Common myeloid progenitor, CD34-positive (primary cell): ENCODE results near the gene PGLYRP1.
A peak's percentile ranks its signal among the peaks of the same experiment; 100 is the strongest.

Experiments used
- CTCF ChIA-PET: fragments of 350-600 bp; sonication (Branson Sonifier 250); formaldehyde crosslinking; loops from one replicate; lab custom pipeline; 2021; ENCODE audit warnings: antibody characterized with exemption; lab: Charles Lee
- POLR2A ChIA-PET: fragments of 350-600 bp; sonication (Branson Sonifier 250); formaldehyde crosslinking; loops from one replicate; lab custom pipeline; 2021; ENCODE audit warnings: antibody characterized with exemption; lab: Charles Lee
- DNase-seq, 3 donors: peaks; one replicate each; pipeline versions ENCODE4 v3.0.0 to v3.0.0-alpha.2; 2013
- H3K27ac ChIP-seq, 2 experiments: 1 replicate in 1 of 2; 2 replicates in 1 of 2; pipeline ENCODE4 v1.7.0; 2013; ENCODE audit warnings: inconsistent platforms in 2 of 2, low read length in 2 of 2, mild to moderate bottlenecking in 2 of 2, low read depth in 1 of 2, moderate library complexity in 1 of 2; ENCODE audit not compliant: severe bottlenecking in 2 of 2, insufficient read depth in 1 of 2, poor library complexity in 1 of 2
- H3K27me3 ChIP-seq, 5 experiments: replicated peaks in 2 of 5; 1 replicate in 3 of 5; 2 replicates in 2 of 5; pipeline versions ENCODE4 v1.6.1 to v1.7.0; 2013; ENCODE audit warnings: low read length in 4 of 5, mild to moderate bottlenecking in 2 of 5, moderate library complexity in 2 of 5, inconsistent platforms in 1 of 5; ENCODE audit not compliant: insufficient read depth in 5 of 5, control insufficient read depth in 4 of 5
- H3K36me3 ChIP-seq, 4 experiments: 1 replicate in 2 of 4; 2 replicates in 2 of 4; pipeline versions ENCODE4 v1.6.1 to v1.7.0; 2013; ENCODE audit warnings: low read length in 3 of 4, control low read depth in 1 of 4, mild to moderate bottlenecking in 1 of 4; ENCODE audit not compliant: control insufficient read depth in 4 of 4, insufficient read depth in 4 of 4
- H3K4me1 ChIP-seq, 4 experiments: 1 replicate in 3 of 4; 2 replicates in 1 of 4; pipeline versions ENCODE4 v1.6.1 to v1.7.1; 2013; ENCODE audit warnings: low read length in 3 of 4, mild to moderate bottlenecking in 3 of 4, control low read depth in 1 of 4, inconsistent platforms in 1 of 4, moderate library complexity in 1 of 4; ENCODE audit not compliant: control insufficient read depth in 4 of 4, insufficient read depth in 4 of 4; ENCODE audit errors: control extremely low read depth in 1 of 4
- H3K4me3 ChIP-seq, 7 experiments: 1 replicate in 4 of 7; 2 replicates in 3 of 7; pipeline versions ENCODE4 v1.5.1 to v1.7.0; 2013; ENCODE audit warnings: mild to moderate bottlenecking in 7 of 7, low read length in 6 of 7, moderate library complexity in 6 of 7, inconsistent platforms in 2 of 7, low read depth in 2 of 7, control low read depth in 1 of 7; ENCODE audit not compliant: insufficient read depth in 4 of 7, control insufficient read depth in 1 of 7; ENCODE audit errors: extremely low read depth in 1 of 7
- H3K9me3 ChIP-seq, 5 experiments: 1 replicate in 4 of 5; 2 replicates in 1 of 5; pipeline versions ENCODE4 v1.6.1 to v1.7.1; 2013; ENCODE audit warnings: low read length in 4 of 5, mild to moderate bottlenecking in 2 of 5, inconsistent platforms in 1 of 5, low read depth in 1 of 5, moderate library complexity in 1 of 5; ENCODE audit not compliant: control insufficient read depth in 4 of 5, insufficient read depth in 2 of 5; ENCODE audit errors: control extremely low read depth in 1 of 5
- WGBS: methylation state at CpG from one replicate; pipeline ENCODE4 v1.1.5; 2013; ENCODE audit not compliant: insufficient coverage; 5-methylcytosine and 5-hydroxymethylcytosine counted together

PGLYRP1 gene

DNA sequence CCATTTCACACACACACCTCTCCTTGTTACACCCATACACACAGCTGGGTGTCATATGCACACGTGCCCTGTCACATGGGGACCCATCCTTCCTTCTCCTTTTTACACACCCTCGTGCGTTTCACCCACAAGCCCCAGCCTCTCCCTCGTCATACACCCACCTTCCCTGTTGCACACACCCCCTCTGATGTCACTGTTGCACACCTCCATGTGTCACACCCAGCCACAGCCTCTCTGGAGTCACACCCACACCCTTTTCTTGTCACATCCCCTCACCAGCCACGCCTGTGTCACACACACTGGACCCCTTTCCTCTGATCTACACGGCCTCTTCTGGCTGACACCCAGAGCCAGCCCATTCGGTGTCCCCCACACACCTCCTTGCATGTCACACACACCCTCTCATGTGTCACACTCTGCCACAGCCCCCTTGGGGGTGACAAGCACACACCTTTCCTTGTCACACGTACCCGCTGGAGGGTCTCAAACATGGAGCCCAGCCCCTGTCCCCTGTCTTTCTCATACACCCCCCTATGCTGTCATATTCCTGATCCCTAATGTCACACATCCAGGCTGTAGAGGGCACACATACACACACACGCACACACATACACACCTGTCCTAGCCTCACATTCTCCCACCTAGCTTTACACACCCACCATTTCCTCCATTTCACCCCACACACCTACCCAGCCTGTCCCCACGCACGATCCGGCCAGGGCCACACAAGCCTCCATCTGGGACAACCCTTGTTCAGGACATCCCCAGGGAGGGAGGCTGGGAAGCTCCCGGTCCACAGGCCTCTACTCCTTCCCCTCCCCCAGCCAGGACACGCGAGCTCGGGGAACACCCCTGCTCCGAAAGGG lies 50.5 kb downstream of the PGLYRP1 start:
- whole genome bisulfite sequencing: 16% methylated on average over 9 of the region's 18 CpGs
- Histone ChIP-seq H3K9me3 (peaks cover 0 to 3% (median 2%) of the 10 kb centered on the region in 5 experiments), H3K4me1 (peaks cover 0 to 12% (median 8%) of the 10 kb centered on the region in 4 experiments), H3K27me3 (peaks cover 12 to 88% (median 38%) of the 10 kb centered on the region in 5 experiments), H3K27ac (no peak overlapping the region), H3K4me3 (no peak overlapping the region), H3K36me3 (no peaks in the 10 kb centered on the region)
- ChIA-PET POLR2A (interaction anchor here (1.2 kb wide), 1 partner anchor 9 kb away, joined by 3 read pairs; no protein-coding TSS in a partner anchor), CTCF (interaction anchor here (0.6 kb wide), 1 partner anchor 202 kb away, joined by 4 read pairs; no protein-coding TSS in a partner anchor)
- peak in 2 of 3 donors; percentile 71 to 80 for DNase-seq

DNA sequence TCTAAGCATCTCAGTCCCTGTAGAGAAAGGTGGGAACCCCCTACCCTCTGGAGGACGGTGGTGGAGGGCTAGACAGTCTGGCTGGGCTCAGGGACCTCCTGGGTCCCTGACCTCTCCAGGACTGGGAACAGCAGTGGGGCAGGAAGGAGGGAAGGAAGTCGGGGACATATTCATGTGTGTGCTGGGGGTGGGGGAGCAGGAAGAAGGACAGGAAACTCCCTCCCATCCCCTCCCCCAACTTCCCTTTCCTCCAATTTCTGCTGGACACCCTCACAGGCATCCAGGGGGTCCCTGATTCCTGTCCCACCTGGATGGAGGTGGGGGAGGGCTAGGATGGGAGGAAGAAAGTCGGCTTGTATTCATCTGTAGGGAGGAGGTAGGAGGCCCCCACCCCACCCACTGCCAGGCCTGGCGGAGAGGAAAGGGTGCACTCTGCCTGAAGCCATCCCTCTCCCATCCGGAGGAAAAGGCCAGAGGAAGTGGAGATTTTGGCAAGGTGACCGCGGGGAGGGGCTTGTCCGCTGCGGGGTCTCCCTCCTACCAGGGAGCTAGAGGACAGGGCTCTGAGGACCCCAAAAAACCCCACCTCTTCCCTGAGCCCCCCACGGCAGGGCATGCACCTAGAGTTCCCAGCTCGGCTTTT lies 51.5 kb downstream of the PGLYRP1 start:
- POLR2A ChIA-PET: interaction anchor here (0.6 to 1.2 kb wide), 2 partner anchors 8 to 23 kb away, joined by 3 read pairs; no protein-coding TSS in a partner anchor
- CTCF ChIA-PET: no interaction called here
- Histone ChIP-seq H3K27ac (no peak overlapping the region), H3K36me3 (no peaks in the 10 kb centered on the region), H3K9me3 (peaks cover 0 to 3% (median 2%) of the 10 kb centered on the region in 5 experiments), H3K27me3 (peaks cover 12 to 86% (median 41%) of the 10 kb centered on the region in 5 experiments), H3K4me3 (no peak overlapping the region), H3K4me1 (peaks cover 0 to 12% (median 8%) of the 10 kb centered on the region in 4 experiments)
- DNase-seq: no peak
- WGBS: 6% methylated on average over 6 of the region's 11 CpGs

DNA sequence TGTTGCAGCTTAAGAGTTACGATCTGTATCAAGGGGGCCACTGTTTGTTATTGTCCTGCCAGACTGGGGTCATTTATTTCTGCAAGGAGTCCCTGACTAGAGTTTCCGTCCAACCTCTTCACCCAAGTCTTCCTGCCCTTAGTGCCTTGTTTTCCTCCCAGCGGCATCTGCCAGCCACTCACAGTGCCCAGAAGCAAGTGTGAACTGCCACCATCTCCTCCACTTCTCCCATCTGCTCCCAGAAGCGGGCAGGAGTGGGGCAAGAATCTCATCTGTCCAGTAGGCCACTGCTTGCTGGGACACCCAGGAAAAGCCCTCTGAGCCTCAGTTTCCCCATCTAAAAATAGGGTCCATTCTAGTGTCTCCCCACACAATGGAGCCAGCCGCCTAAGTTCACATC lies 53.2 kb downstream of the PGLYRP1 start:
- CTCF ChIA-PET: no interaction called here
- peaks cover 7 to 78% (median 37%) of the 10 kb centered on the region in 5 experiments for H3K27me3 ChIP-seq
- DNase-seq: no peak
- no peak overlapping the region for H3K27ac ChIP-seq
- H3K4me3 ChIP-seq: no peak overlapping the region
- H3K36me3 ChIP-seq: no peaks in the 10 kb centered on the region
- POLR2A ChIA-PET: no interaction called here
- WGBS: 56% methylated on average over 4 of the region's 5 CpGs
- H3K4me1 ChIP-seq: peaks cover 0 to 12% (median 8%) of the 10 kb centered on the region in 4 experiments
- peaks cover 0 to 3% (median 2%) of the 10 kb centered on the region in 5 experiments for H3K9me3 ChIP-seq
